ENCODE results near the gene JADE1.

DNA sequence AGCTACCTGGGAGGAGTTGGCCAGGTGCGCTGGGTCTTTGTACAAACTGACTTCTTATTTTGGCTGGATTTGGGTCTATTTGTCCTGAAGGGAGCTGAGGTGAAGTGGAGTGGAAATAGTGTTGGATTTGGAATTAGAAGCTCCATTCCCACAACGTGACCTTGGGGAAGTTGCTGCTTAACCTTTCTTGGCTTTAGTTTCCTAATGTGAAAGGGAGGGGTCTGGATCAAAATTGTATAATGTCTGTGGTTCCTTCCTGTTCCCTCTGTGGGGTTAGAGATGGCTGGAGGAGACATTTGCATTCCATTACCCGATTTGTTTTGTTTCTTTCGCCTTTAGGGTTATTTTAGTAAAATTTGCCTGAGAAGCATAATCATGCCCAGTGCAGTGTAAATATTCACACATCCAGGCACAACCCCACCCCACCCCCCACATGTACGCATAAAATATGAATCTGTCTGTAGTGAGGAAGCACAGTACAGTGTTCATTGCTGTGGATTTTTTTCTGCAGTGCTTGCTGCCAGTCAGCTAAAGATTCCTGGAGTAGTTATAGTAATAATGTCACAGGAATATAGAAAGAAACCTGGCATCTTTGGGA lies 21.5 kb downstream of the JADE1 start:
- TF ChIP-seq, protein P1, sequence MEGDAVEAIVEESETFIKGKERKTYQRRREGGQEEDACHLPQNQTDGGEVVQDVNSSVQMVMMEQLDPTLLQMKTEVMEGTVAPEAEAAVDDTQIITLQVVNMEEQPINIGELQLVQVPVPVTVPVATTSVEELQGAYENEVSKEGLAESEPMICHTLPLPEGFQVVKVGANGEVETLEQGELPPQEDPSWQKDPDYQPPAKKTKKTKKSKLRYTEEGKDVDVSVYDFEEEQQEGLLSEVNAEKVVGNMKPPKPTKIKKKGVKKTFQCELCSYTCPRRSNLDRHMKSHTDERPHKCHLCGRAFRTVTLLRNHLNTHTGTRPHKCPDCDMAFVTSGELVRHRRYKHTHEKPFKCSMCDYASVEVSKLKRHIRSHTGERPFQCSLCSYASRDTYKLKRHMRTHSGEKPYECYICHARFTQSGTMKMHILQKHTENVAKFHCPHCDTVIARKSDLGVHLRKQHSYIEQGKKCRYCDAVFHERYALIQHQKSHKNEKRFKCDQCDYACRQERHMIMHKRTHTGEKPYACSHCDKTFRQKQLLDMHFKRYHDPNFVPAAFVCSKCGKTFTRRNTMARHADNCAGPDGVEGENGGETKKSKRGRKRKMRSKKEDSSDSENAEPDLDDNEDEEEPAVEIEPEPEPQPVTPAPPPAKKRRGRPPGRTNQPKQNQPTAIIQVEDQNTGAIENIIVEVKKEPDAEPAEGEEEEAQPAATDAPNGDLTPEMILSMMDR (IDR thresholded peaks at IDR 0.05), result no peak
- no peak for TF ChIP-seq POLR2A (IDR thresholded peaks at IDR 0.05)
- no peak for TF ChIP-seq POLR2AphosphoS5 (IDR thresholded peaks at IDR 0.05)
- TF ChIP-seq EP300 (IDR thresholded peaks at IDR 0.05), result no peak

Measured in sigmoid colon (tissue), 4 donors.